Astrocyte (in vitro differentiated cells and primary cell): Measurements from ENCODE around the gene HMOX1.

Experiments used
- EZH2 ChIP-seq: IDR thresholded peaks from 2 replicates; pipeline ENCODE4 v1.6.1; 2012; ENCODE audit warnings: mild to moderate bottlenecking, low read length, inconsistent platforms; ENCODE audit not compliant: insufficient read depth
- TF ChIP-seq, protein P1 (sequence below): IDR thresholded peaks from 2 replicates; pipeline ENCODE4 v1.5.1; 2011; ENCODE audit warnings: low read depth, mild to moderate bottlenecking, inconsistent platforms, low read length, moderate library complexity; ENCODE audit not compliant: insufficient read depth

DNA sequence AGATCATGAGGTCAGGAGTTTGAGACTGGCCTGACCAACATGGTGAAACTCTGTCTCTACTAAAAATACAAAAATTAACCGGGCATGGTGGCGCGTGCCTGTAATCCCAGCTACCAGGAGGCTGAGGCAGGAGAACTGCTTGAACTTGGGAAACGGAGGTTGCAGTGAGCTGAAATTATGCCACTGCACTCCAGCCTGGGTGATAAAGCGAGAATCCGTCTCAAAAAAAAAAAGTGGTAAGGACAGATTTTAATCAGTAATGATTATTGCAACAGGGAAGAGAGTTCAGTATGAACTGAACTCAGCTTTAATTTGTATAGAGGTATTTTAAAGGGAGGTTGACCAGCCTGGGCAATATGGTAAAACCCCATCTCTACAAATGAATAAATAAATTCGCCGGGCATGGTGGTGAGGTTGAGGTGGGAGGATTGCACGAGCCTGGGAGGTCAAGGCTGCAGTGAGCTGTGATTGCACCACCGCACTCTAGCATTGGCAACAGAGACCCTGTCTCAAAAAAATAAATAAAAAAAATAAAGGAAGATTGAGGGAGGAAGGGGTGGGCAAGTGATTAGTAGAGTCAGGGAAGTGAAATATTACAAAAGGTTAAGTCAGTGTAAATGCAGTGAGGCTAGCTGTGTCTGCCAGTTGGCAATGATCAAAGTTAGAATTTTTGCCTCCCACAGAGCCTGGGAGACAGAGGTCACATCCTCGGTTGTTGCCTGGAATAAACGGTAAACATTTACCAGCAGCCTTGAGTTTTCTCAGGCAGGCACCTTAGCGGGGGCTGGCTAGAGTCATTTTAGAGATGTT is 16.4 kb downstream of the HMOX1 start:
- no peak for TF ChIP-seq EZH2
- TF ChIP-seq, protein P1, sequence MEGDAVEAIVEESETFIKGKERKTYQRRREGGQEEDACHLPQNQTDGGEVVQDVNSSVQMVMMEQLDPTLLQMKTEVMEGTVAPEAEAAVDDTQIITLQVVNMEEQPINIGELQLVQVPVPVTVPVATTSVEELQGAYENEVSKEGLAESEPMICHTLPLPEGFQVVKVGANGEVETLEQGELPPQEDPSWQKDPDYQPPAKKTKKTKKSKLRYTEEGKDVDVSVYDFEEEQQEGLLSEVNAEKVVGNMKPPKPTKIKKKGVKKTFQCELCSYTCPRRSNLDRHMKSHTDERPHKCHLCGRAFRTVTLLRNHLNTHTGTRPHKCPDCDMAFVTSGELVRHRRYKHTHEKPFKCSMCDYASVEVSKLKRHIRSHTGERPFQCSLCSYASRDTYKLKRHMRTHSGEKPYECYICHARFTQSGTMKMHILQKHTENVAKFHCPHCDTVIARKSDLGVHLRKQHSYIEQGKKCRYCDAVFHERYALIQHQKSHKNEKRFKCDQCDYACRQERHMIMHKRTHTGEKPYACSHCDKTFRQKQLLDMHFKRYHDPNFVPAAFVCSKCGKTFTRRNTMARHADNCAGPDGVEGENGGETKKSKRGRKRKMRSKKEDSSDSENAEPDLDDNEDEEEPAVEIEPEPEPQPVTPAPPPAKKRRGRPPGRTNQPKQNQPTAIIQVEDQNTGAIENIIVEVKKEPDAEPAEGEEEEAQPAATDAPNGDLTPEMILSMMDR: no peak
